Fibroblast of lung (primary cell): Measurements from ENCODE around the gene CMTM5. TPM values are rescaled to one million over a fixed set of nuclear protein-coding genes. Genes with fewer than 3 reads are reported as not detected.
A peak's percentile ranks its signal among the peaks of the same experiment; 100 is the strongest.

Source experiments
- DNase-seq, 2 donors: peaks; one replicate each; pipeline versions ENCODE4 v3.0.0 to v3.0.0-alpha.2; 2010; ENCODE audit warnings: low read depth in 2 of 2
- H2AFZ ChIP-seq: 2 replicates; pipeline ENCODE4 v1.5.1; 2012; ENCODE audit warnings: low read length, control low read depth, inconsistent platforms
- H3K27ac ChIP-seq: 2 replicates; pipeline ENCODE4 v1.5.1; 2011; ENCODE audit warnings: low read length, control low read depth; ENCODE audit not compliant: insufficient read depth
- H3K27me3 ChIP-seq: 2 replicates; pipeline ENCODE4 v1.5.1; 2011; ENCODE audit warnings: mild to moderate bottlenecking, low read length; ENCODE audit not compliant: control insufficient read depth, insufficient read depth
- H3K36me3 ChIP-seq: 2 replicates; pipeline ENCODE4 v1.5.1; 2011; ENCODE audit warnings: low read length; ENCODE audit not compliant: control insufficient read depth, insufficient read depth
- H3K4me1 ChIP-seq: 2 replicates; pipeline ENCODE4 v1.5.1; 2011; ENCODE audit warnings: low read length; ENCODE audit not compliant: control insufficient read depth, insufficient read depth; ENCODE audit errors: extremely low read depth
- H3K4me2 ChIP-seq: 2 replicates; pipeline ENCODE4 v1.5.1; 2011; ENCODE audit warnings: low read length, control low read depth; ENCODE audit not compliant: insufficient read depth; ENCODE audit errors: extremely low read depth
- H3K4me3 ChIP-seq, 4 experiments: fragments of 200-600 bp in 1 of 4; sonication (generic) in 1 of 4; replicated peaks in 1 of 4; 2 replicates each; pipeline ENCODE4 v1.5.1; 2011 to 2016; ENCODE audit warnings: low read length in 4 of 4, low read depth in 3 of 4, mild to moderate bottlenecking in 3 of 4, control low read depth in 2 of 4, inconsistent platforms in 1 of 4, mixed read lengths in 1 of 4; ENCODE audit not compliant: insufficient read depth in 1 of 4; ENCODE audit errors: control extremely low read depth in 1 of 4
- H3K79me2 ChIP-seq: 2 replicates; pipeline ENCODE4 v1.5.1; 2012; ENCODE audit warnings: mild to moderate bottlenecking, low read length, inconsistent platforms; ENCODE audit not compliant: control insufficient read depth, insufficient read depth
- H3K9ac ChIP-seq: 2 replicates; pipeline ENCODE4 v1.5.1; 2011; ENCODE audit warnings: mild to moderate bottlenecking, low read length, control low read depth; ENCODE audit not compliant: insufficient read depth
- H3K9me3 ChIP-seq: 2 replicates; pipeline ENCODE4 v1.5.1; 2012; ENCODE audit warnings: low read depth, low read length; ENCODE audit not compliant: control insufficient read depth, insufficient read depth
- H4K20me1 ChIP-seq: 2 replicates; pipeline ENCODE4 v1.5.1; 2011; ENCODE audit warnings: low read length; ENCODE audit not compliant: control insufficient read depth, insufficient read depth; ENCODE audit errors: extremely low read depth
- EZH2 ChIP-seq: IDR thresholded peaks from 2 replicates; pipeline ENCODE4 v1.5.1; 2012; ENCODE audit warnings: low read length, control low read depth, mild to moderate bottlenecking; ENCODE audit errors: missing control alignments
- polyA plus RNA-seq, 2 donors: library from polyadenylated mRNA; depleted of rRNA in 1 of 2; stranded (reverse) in 1 of 2; unstranded in 1 of 2; fragments of >200 nt; gene quantifications; 2 replicates each; pipeline ENCODE4 v1.2.1, GENCODE V29; 2011 to 2012; ENCODE audit warnings: missing spikeins in 1 of 2
- total RNA-seq: library from RNA; depleted of rRNA; stranded (reverse); fragments of >200 nt; gene quantifications from 2 replicates; pipeline ENCODE4 v1.2.1, GENCODE V29; 2014
- TF ChIP-seq, protein P1 (sequence below), 2 donors: IDR thresholded peaks in 1 of 2; conservative IDR thresholded peaks in 1 of 2; 1 replicate in 1 of 2; 2 replicates in 1 of 2; pipeline ENCODE4 v1.5.1; 2011 to 2012; ENCODE audit warnings: low read length in 2 of 2, control low read depth in 1 of 2, inconsistent platforms in 1 of 2, low read depth in 1 of 2, mild to moderate bottlenecking in 1 of 2

Gene CMTM5
- total and polyA plus RNA-seq, 2 donors (not counting 1 experiment from before 2014, with no cell fraction given): 0.08 to 0.33 TPM

DNA sequence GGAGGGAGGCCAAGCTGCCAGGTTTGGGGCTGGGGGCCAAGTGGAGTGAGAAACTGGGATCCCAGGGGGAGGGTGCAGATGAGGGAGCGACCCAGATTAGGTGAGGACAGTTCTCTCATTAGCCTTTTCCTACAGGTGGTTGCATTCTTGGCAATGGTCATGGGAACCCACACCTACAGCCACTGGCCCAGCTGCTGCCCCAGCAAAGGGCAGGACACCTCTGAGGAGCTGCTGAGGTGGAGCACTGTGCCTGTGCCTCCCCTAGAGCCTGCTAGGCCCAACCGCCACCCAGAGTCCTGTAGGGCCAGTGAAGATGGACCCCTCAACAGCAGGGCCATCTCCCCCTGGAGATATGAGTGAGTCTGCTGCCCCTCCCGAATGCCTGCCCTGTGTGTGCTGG is 3.8 kb upstream of the CMTM5 start:
- Histone ChIP-seq H3K4me1 (no peaks in the 10 kb centered on the region), H3K9ac (no peak overlapping the region), H3K9me3 (no peaks in the 10 kb centered on the region), H3K27ac (no peak overlapping the region), H3K27me3 (peaks cover 11% of the 10 kb centered on the region), H2AFZ (no peak overlapping the region), H3K36me3 (no peaks in the 10 kb centered on the region), H4K20me1 (no peaks in the 10 kb centered on the region), H3K79me2 (no peaks in the 10 kb centered on the region), H3K4me3 (no peak overlapping the region), H3K4me2 (no peak overlapping the region)
- TF ChIP-seq EZH2: no peak
- TF ChIP-seq, protein P1, sequence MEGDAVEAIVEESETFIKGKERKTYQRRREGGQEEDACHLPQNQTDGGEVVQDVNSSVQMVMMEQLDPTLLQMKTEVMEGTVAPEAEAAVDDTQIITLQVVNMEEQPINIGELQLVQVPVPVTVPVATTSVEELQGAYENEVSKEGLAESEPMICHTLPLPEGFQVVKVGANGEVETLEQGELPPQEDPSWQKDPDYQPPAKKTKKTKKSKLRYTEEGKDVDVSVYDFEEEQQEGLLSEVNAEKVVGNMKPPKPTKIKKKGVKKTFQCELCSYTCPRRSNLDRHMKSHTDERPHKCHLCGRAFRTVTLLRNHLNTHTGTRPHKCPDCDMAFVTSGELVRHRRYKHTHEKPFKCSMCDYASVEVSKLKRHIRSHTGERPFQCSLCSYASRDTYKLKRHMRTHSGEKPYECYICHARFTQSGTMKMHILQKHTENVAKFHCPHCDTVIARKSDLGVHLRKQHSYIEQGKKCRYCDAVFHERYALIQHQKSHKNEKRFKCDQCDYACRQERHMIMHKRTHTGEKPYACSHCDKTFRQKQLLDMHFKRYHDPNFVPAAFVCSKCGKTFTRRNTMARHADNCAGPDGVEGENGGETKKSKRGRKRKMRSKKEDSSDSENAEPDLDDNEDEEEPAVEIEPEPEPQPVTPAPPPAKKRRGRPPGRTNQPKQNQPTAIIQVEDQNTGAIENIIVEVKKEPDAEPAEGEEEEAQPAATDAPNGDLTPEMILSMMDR (conservative IDR thresholded peaks at IDR 0.05 in 1 of 2, IDR thresholded peaks at IDR 0.05 in 1 of 2; ENCODE audit: low read depth in 1 of 2, low read length in 2 of 2): no peak
- DNase-seq: no peak

DNA sequence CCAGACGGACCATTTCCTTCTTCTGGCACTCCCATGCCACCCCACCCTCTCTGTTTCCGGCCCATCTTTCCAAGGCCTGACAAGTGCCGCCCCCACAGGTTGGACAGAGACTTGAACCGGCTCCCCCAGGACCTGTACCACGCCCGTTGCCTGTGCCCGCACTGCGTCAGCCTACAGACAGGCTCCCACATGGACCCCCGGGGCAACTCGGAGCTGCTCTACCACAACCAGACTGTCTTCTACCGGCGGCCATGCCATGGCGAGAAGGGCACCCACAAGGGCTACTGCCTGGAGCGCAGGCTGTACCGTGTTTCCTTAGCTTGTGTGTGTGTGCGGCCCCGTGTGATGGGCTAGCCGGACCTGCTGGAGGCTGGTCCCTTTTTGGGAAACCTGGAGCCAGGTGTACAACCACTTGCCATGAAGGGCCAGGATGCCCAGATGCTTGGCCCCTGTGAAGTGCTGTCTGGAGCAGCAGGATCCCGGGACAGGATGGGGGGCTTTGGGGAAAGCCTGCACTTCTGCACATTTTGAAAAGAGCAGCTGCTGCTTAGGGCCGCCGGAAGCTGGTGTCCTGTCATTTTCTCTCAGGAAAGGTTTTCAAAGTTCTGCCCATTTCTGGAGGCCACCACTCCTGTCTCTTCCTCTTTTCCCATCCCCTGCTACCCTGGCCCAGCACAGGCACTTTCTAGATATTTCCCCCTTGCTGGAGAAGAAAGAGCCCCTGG is 1.2 kb upstream of the CMTM5 start:
- peaks cover 8% of the 10 kb centered on the region for H3K27me3 ChIP-seq
- H3K9ac ChIP-seq: no peak overlapping the region
- no peaks in the 10 kb centered on the region for H3K36me3 ChIP-seq
- H4K20me1 ChIP-seq: no peaks in the 10 kb centered on the region
- no peak overlapping the region for H2AFZ ChIP-seq
- H3K9me3 ChIP-seq: no peaks in the 10 kb centered on the region
- H3K4me2 ChIP-seq: no peak overlapping the region
- no peak overlapping the region for H3K4me3 ChIP-seq
- H3K79me2 ChIP-seq: no peaks in the 10 kb centered on the region
- TF ChIP-seq, protein P1 (conservative IDR thresholded peaks at IDR 0.05 in 1 of 2, IDR thresholded peaks at IDR 0.05 in 1 of 2; ENCODE audit: low read depth in 1 of 2, low read length in 2 of 2): no peak
- TF ChIP-seq EZH2: no peak
- H3K27ac ChIP-seq: no peak overlapping the region
- DNase-seq: no peak
- H3K4me1 ChIP-seq: no peaks in the 10 kb centered on the region

DNA sequence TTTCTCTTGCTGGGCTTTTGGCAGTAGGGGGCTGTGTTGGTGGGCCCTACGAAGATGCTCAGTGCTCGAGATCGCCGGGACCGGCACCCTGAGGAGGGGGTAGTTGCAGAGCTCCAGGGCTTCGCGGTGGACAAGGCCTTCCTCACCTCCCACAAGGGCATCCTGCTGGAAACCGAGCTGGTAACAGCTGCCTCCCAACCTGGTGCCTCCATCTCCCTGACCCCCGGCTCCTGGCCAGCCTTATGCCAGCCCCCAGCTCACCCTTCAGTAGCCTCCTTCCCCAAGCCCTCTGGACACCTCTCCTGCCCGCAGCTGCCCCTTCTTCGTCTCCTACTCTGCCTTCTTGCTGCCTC is 328 bp downstream of the CMTM5 start:
- H3K4me1 ChIP-seq: no peaks in the 10 kb centered on the region
- no peaks in the 10 kb centered on the region for H3K36me3 ChIP-seq
- H3K9me3 ChIP-seq: no peaks in the 10 kb centered on the region
- DNase-seq: no peak
- H3K79me2 ChIP-seq: no peaks in the 10 kb centered on the region
- peak; percentile 54 for TF ChIP-seq EZH2
- TF ChIP-seq, protein P1 (conservative IDR thresholded peaks at IDR 0.05 in 1 of 2, IDR thresholded peaks at IDR 0.05 in 1 of 2; ENCODE audit: low read depth in 1 of 2, low read length in 2 of 2): no peak
- H3K27ac ChIP-seq: no peak overlapping the region
- no peak overlapping the region for H3K4me2 ChIP-seq
- H4K20me1 ChIP-seq: no peaks in the 10 kb centered on the region
- no peak overlapping the region for H3K4me3 ChIP-seq
- H3K27me3 ChIP-seq: peaks cover 3% of the 10 kb centered on the region
- no peak overlapping the region for H3K9ac ChIP-seq
- no peak overlapping the region for H2AFZ ChIP-seq
